Measurements from ENCODE around the gene PREX1.

DNA sequence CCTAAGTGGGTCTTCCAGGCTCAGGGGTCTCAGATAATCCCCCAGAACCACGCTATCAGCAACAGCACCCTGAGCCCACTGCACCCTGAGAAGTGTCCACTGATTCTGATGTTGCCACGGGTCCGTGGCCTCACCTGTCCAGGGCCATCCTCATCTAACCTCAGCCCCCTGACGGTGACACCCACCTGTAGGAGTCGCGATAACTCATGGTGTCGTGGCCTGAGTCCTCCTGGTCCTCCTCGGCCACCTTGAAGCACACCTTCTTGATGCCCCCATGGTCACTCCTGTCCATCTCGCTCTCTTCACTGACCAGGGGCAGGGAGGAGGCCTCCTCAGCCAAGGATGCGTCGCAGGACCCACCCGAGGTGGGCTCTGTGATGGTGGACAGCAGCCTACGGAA lies 182.1 kb downstream of the PREX1 start:
- TF ChIP-seq POLR2A (IDR thresholded peaks at IDR 0.05) (no peak), POLR2AphosphoS5 (IDR thresholded peaks at IDR 0.05) (no peak)
- TF ChIP-seq, protein P1, sequence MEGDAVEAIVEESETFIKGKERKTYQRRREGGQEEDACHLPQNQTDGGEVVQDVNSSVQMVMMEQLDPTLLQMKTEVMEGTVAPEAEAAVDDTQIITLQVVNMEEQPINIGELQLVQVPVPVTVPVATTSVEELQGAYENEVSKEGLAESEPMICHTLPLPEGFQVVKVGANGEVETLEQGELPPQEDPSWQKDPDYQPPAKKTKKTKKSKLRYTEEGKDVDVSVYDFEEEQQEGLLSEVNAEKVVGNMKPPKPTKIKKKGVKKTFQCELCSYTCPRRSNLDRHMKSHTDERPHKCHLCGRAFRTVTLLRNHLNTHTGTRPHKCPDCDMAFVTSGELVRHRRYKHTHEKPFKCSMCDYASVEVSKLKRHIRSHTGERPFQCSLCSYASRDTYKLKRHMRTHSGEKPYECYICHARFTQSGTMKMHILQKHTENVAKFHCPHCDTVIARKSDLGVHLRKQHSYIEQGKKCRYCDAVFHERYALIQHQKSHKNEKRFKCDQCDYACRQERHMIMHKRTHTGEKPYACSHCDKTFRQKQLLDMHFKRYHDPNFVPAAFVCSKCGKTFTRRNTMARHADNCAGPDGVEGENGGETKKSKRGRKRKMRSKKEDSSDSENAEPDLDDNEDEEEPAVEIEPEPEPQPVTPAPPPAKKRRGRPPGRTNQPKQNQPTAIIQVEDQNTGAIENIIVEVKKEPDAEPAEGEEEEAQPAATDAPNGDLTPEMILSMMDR (IDR thresholded peaks at IDR 0.05), result no peak
